HL-60/S4 treated with phorbol 12-myristate 13-acetate at 8.2 ng/mL for 4 days and 3 days (cell line): ENCODE measurements around the gene BTBD16.

Experiments used
- in situ Hi-C: fragments of 300-500 bp; cut with MboI; formaldehyde crosslinking; loops from 2 replicates; pipeline ENCODE4 v1.15.0; 2022; ENCODE audit warnings: low sequenced_read_pairs

BTBD16 gene

GRCh38 chr10:122267849-122268737, 3.0 kb upstream of the BTBD16 start:
- in situ Hi-C loops: no loop called here

- in situ Hi-C loops: no loop called here
Measured at GRCh38 chr10:122269059-122269687, 1.9 kb upstream of the BTBD16 start.

DNA sequence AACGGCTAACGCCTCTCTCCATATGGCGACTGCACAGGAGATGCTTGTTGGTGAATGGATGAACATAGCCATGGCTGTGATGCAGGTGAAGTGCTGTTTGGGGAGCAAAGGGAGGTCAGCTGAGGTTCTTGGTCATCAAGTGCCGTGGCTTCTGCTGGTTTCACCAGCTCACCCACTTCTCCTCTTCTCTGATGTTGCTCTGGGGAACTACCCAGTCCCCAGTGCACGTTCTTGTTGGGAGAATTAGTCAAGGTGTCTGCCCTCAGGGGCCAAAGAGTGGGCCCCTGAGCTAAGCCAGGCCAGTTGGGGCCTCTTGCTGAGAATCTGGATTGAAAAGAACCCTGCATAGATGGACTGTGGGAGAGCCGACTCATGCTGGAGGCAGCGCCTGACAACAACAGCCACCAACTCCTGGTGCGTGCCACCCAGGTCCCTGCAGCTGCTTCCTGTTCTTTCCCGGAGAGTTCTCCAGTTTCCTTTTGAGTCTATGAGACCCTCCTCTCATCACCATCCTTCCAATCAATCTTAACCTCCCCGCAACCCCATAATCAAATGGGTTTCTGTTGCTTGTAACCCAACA, 3.0 kb downstream of the BTBD16 start:
- in situ Hi-C loops: no loop called here

- in situ Hi-C loops: no loop called here
Measured at GRCh38 chr10:122276611-122277208, 5.6 kb downstream of the BTBD16 start.

GRCh38 chr10:122277526-122278136, 6.5 kb downstream of the BTBD16 start:
- in situ Hi-C loops: no loop called here

DNA sequence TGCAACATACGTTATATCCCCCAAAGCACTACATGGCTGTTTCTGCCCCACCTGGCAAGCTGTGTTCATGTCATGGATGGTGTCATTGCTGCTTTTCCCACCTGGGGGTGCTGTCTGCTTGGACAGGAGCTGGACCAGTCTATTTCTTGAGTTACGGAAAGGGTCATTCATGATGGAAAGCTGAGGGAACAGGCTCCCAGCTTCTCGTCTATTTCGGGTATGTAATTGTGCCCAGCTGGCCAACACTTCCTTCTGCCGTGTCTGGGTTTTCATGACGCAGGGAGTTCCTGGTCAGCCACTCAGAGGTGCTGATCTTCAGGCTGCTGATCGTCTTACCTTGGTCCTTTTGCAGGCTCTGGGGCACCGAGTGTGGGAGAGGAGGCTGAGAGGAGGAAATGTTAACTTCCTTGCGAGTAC, 8.6 kb downstream of the BTBD16 start:
- in situ Hi-C loops: no loop called here

DNA sequence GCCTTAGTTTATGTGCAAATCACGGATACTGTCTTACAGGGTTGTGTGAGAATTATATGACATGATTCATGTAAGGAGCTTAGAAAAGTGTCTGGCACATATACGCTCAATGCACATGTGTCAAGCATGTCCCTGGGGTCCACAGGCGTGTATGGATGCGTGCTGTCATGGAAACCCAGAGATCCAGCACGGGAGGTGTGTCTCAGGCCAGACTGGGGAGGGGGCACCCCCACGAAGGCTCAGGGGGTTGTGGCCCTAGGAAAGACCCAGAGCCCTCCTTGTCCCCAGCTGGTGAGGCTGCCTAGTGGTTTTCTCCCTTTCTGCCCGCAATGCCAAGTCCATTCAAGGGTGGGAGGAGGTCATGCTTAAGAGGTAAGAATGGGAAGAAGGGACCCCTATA, 9.1 kb downstream of the BTBD16 start:
- in situ Hi-C loops: no loop called here

DNA sequence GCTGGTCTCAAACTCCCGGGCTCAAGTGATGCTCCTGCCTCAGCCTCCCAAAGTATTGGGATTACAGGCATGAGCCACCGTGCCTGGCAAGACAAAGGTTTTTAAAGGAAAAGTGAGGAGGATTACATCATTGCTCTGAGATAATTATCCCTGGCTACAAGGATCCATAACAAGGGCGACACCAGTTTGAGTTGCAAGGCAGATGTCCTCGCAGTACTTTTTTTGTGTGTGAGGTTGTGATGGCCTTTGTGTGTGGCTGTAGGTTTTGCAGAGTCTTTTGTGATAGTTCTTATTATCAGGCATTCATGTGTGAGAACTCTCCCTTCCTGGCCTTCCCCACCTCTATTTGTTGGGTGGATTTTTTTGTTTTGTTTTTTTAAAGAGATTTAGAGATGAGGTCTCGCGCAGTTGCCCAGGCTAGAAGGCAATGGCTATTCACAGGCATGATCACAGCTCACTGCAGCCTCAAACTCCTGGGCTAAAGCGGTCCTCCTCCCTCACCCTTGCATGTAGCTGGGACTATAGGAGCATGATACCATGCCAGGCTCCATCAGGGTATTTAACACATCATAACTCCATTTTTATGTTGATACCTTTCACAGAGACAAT, 10.0 kb downstream of the BTBD16 start:
- in situ Hi-C loops: no loop called here

GRCh38 chr10:122281751-122282150, 10.7 kb downstream of the BTBD16 start:
- in situ Hi-C loops: no loop called here

GRCh38 chr10:122282253-122282671, 11.2 kb downstream of the BTBD16 start:
- in situ Hi-C loops: no loop called here

GRCh38 chr10:122282909-122283308, 11.8 kb downstream of the BTBD16 start:
- in situ Hi-C loops: no loop called here

DNA sequence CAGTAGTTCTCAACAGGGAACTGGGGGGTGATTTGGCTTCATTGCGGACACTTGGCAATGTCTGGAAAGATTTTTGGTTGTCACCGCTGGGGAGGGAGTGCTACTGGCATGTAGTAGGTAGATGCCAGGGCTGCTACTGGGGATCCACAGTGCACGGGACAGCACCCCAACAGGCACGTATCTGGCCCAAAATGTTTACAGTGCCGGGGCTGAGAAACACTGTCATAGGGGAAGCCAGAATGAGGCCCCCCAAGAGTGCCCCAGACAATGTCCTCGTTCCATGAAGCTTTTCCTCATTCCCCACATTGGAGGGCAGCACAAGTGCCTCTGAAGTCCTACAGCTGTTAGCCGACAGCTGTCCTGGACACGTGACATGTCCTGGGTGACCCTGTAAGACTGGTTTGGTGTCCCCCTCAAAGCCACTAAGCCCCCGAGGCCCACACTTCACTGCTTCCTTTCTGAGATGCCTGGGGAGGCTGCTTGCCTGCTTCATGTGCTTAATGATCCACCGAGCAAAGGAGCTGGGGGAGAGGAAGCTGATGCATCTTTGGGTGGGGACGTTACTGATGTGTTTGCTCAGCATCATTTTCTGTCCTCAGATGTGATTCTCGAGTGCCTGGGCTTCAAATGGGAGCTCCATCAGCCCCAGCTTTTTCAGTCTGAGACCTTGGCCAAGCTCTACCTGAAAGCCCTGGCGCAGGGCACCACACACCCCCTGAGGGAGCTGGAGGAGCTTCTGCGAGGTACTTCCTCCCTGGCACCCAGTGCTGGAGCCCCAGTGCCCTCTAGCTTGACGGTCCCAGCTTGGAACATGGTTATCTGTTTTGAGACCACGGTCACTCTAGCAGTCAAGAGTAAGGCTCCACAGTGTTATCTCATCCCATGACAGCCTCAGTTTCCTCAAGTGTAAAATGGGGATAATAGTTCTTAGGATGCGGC, 14.7 kb downstream of the BTBD16 start:
- in situ Hi-C loops: no loop called here

DNA sequence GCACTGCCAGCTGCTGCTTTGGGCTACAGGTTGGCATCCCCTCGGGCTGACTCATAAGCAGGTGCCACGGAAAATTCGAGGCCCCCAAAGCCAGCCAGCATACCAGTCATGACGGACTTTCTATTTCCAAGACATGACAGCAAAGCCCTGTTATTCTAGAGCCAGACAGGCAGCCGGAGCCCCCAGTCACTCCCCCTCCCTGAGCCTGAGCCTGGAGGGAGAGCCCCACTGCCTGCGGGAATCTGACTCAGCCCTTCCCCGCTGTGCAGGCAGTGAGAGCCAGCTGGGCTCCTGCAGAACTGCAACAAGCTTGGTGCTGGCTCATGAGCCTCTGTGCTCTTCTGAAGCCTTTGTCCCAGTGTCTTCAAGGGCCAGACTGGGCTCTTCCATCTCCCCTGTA, 15.8 kb downstream of the BTBD16 start:
- in situ Hi-C loops: no loop called here

DNA sequence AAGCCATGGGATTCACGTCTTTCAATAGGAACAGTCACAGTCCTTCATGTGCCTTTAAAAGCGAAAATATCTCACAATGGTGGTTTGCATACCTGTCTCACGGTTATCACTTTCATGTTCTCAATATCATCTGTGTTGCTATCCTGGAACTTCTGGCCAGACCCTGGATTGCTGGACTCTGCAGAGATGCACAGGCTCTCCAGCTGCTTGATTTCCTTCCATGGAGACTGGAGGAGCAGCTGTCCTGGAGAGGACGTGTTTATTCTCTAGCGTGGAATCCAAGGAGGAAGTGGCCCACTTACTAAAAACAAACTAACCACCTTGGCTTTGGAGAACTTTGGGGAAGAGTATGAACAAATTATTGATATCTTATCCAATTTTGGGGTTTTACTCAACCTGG, 16.5 kb downstream of the BTBD16 start:
- in situ Hi-C loops: no loop called here

- in situ Hi-C loops: no loop called here
Measured at GRCh38 chr10:122288262-122288661, 17.2 kb downstream of the BTBD16 start.

- in situ Hi-C loops: no loop called here
Measured at GRCh38 chr10:122288917-122289316, 17.8 kb downstream of the BTBD16 start.

- in situ Hi-C loops: no loop called here
Measured at GRCh38 chr10:122290334-122290733, 19.2 kb downstream of the BTBD16 start.

DNA sequence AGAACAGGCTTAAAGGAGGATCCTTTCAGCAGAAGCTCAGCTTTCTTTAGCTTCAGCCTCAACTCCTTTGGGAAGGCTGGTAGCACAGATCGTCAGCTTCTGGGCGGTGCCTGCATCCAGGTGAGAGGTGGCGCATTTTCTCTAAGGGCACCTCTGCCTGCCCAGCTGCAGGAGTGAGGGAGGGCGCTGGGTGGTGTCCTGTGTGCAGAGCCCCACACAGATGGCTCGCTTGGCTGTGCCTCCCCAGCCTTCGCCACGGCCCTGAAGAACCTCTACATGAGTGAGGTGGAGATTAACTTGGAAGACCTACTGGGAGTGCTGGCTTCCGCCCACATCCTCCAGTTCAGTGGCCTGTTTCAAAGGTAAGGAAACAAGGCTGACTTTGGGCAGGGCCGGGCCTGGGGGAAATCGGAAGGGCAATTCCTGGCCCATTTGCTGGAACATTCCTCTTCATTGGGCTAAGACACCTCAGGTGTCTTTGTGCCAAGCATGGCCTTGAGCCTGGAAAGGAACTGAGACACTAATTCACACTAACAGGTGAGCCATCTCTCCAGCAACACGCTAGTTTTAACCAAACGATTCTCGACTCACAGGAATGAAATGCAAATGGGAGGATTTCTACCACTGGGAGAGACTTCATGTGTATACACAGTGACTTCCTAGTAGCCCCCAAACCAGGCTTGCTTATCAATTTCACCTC, 19.9 kb downstream of the BTBD16 start:
- in situ Hi-C loops: no loop called here

DNA sequence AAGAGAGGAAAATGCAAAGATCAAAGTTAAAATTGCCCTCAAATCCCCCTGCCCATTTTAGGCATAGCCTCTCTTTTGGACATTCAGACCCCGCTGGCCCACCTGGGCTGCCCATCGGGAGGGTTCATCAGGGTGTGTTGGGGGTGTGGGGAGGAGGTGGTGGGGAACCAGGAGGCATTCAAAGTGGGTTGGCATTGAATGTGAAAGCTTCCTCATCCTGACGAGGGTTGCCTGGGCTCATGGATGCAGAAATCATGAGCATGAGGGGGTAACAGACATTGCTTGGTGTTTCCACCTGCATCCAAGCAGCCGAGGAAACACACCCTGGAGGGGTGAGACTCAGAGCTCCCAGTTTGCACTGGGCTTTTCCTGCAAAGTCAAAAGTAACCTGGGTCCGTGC, 20.6 kb downstream of the BTBD16 start:
- in situ Hi-C loops: no loop called here
